HG02588 (cell line): ENCODE measurements around the gene QTRT2.
A peak's percentile ranks its signal among the peaks of the same experiment; 100 is the strongest.

Experiments used
- ATAC-seq: cut with Tn5 transposase; IDR thresholded peaks from one replicate; pipeline ENCODE4 v1.9.1; 2021; ENCODE audit warnings: mild to moderate bottlenecking, moderate library complexity; ENCODE audit not compliant: unreplicated experiment

QTRT2 gene

GRCh38 chr3:114056130-114057010, at the start of gene QTRT2, which contains the start of gene CCDC191:
TSS of gene QTRT2 (plus strand) at chr3:114056737. CDS start at chr3:114065258, 8,521 bp downstream.
TSS of gene CCDC191 (minus strand) at chr3:114056526. CDS start at chr3:114056466, 60 bp downstream.
- peak; percentile 97 for ATAC-seq

DNA sequence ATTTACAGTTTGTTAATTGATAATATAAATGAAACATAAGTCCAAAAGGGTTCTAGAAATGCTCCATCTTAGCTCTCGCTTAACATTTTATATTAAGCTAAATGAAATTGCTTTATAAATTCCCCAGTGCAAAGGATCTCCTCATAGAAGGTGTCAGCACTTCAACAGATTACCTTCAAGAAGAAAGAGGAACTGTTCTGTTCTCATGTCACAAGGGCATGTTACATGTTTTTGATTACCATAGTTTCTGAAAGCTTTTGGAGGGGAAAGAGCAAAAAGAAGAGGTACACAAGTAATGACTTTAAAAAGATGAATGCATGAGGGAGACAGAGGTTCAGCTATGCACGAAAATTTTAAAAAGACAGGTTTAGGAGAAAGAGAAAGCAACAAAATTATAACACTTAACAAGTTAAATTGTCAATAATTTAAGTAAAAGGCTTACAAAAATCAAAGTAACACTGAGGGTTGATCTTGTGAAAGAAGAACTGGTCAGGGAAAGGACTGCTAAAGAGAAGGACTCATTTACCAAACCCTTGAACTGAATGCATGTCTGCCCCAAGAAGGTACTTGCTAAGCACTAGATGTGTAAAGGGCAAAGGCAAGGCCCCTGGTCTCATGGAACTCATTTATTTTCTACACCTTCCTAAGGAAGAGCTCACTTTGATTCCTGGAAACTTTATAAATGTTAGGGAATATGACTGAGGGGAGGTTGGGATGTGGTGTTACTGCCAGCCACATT, 45.3 kb upstream of the QTRT2 start:
- peak; percentile 84 for ATAC-seq

GRCh38 chr3:114014211-114014610, 42.3 kb upstream of the QTRT2 start:
- ATAC-seq = no peak

DNA sequence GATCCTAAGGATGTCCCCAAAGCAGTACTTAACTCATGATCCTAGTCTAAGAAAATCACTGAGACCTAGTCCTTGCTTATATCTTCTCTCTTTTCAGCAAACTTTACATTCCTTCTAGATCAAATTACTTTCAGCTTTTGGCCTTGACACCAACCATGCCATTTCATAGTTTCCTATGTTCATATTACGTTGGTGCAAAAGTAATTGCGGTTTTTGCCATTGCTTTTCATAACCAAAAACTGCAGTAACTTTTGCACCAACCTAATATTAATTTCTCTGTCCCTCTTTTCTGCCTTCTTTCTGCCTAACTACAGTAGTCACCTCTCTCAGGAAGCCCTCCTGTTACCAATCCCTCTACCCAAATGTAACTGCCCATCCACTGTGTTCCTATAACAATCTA, 37.1 kb upstream of the QTRT2 start:
- no peak for ATAC-seq

DNA sequence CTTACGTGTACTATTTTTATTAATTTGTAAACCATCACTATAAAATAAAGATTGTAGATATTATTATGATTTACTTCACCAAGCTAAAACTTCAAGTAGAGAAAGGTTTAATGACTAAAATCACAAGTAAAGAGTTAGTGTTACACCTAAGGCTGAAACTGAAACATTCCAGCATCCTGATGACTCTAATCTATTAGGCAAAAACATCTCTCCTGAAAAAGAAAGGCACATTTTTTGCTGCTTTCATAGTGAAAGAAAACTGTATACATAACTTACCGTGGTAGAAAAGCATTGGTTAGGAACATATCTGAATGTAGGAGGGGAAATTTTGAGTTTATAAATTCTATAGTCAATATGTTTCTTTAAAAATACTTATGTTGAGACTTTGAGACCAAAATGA, 35.6 kb upstream of the QTRT2 start:
- no peak for ATAC-seq

GRCh38 chr3:114022145-114022802, 34.3 kb upstream of the QTRT2 start:
- ATAC-seq = no peak

- ATAC-seq = no peak
Measured at GRCh38 chr3:114025451-114025850, 31.1 kb upstream of the QTRT2 start.

GRCh38 chr3:114026331-114026730, 30.2 kb upstream of the QTRT2 start:
- no peak for ATAC-seq

DNA sequence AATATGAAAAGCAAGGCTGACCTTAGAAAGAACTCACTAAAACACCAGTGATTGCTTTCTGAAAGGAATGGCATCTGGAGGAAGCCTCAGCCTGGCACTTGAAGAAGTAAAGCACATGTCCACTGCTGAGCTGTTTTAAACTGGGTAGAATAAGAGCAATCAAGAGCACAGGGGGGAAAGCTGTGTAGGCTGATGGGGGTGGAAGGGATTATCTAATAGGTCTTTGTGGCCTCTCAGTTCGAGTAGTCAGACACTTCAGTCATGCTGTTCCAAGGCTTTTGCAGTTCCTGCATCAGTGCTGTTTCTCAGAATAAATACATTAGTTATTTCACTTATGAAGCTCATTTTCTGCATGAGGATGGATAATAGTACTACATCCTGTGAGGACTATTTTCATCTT, 22.8 kb upstream of the QTRT2 start:
- ATAC-seq = no peak

DNA sequence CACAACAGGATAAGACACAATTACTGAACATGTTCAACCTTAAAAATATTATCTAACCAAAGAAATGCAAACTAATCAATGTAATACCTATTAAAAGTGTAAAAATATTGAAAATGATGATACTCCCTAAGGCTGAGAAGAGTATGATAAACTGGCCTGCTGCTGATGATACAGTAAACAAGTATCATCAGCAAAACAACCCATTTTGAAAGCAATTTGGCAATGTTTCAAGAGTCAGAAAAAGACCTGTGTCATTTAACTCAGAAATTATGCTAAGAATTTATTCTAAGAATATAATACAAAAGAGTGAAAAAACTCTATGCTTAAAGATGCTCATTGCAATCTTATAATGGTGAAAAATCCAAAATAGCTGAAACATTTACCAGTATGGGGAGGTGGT, 22.3 kb upstream of the QTRT2 start:
- no peak for ATAC-seq

DNA sequence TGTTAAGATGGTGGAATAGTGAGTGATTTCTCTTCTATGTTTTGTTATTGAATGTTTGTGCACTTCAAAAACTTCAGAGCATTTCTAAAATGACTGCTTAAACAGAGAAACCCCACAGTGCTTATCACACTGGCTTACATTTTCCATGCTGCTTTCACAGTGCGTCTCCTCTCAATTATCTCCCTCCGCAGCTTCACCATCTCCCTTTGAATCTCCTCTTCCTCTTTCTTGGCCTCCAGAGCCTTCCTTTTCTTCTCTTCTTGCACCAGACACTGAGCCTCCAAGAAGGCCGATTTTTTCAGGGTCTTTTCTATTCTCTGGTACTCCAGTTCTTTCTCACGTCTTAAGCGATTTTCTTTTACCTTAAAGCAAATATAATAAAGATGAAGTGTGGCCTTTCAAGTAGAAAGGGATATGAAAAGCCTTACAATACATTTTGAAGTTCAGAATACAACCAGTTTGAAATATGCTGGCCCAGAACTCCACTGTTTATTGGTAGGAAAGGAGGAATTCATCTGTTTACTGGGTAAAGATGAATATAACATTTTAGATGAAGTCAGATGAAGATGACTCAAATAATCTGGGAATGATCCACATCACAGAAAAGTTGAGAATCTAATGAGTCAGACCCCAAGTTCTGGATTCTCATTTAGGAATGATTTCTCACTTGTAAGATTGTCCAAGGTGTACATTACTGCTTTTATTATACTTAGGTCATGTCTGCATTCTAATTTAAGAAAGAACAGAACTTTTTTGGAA, 21.6 kb upstream of the QTRT2 start:
- no peak for ATAC-seq

- no peak for ATAC-seq
Measured at GRCh38 chr3:114035896-114036295, 20.6 kb upstream of the QTRT2 start.

DNA sequence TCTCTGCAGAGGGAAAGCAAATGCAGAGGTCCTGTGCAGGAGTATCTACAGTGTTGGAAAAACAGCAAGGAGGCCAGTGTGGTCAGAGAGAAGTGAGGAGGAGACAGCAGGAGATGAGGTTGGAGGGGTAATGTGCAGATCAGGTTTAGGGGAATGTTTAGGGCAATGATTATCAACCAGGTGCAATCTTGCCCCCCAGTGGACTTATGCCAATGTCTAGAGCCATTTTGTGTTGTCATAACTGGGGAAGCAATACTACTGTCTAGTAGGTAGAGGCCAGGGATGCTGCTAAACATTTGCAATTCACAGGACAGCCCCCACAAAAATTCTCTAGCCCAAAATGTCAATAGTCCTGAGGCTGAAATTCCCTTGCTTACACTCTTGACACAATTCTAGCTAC, 13.3 kb upstream of the QTRT2 start:
- no peak for ATAC-seq

- ATAC-seq = no peak
Measured at GRCh38 chr3:114052216-114052615, 4.3 kb upstream of the QTRT2 start.

- ATAC-seq = peak; percentile 2
Measured at GRCh38 chr3:114057011-114057347, 442 bp downstream of the QTRT2 start.

DNA sequence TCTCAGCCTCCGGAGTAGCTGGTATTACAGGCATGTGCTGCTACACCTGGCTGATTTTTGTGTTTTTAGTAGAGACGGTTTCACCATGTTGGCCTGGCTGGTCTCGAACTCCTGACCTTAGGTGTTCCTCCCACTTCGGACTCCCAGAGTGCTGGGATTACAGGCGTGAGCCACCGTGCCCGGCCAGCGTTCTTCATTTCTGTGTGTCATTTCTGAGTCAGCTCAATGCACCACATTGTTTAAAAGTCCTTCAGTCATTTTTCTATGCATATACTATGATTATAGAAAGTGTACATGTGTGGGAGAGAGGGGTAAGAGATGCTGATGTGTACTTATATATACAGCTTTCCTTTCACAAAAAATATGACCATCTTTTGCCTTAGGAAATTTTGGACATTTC, 2.1 kb downstream of the QTRT2 start:
- no peak for ATAC-seq

GRCh38 chr3:114060906-114061655, 4.5 kb downstream of the QTRT2 start:
- ATAC-seq = no peak

- ATAC-seq = no peak
Measured at GRCh38 chr3:114067804-114068203, 11.3 kb downstream of the QTRT2 start.

GRCh38 chr3:114068336-114068735, 11.8 kb downstream of the QTRT2 start:
- no peak for ATAC-seq

DNA sequence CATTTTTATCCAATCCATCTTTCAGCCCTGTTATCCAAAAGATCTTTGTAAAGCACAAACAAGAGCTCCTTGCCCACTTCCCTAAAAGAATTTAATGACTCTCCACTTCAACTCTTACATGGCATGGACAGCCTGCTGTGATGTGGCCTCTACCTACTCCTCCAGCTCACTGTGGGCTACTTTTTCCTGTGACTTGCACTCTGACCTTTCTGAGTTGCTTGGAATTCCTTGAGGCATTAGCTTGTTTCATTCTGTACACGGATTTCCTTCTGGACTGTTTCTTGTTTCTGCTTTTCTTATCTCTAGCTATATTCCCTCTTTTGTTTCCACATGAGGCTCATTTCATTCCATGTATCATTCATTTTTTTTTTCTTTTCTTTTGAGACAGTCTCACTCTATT, 15.2 kb downstream of the QTRT2 start:
- no peak for ATAC-seq
